GM23338 (cell line): ENCODE results near the gene TCERG1. TPM values are rescaled to one million over a fixed set of nuclear protein-coding genes. Genes with fewer than 3 reads are reported as not detected.

Source experiments
- ATAC-seq: fragments of 200-7000 bp; cut with Tn5 transposase; 3 replicates; pipeline ENCODE4 v1.9.1; 2020
- DNase-seq: peaks from one replicate; pipeline ENCODE4 v3.0.0-alpha.2; 2015; ENCODE audit warnings: low spot score
- H2AFZ ChIP-seq: fragments of 200-600 bp; sonication (generic); 2 replicates; pipeline ENCODE4 v1.8.0; 2016; ENCODE audit warnings: antibody characterized with exemption, mild to moderate bottlenecking, moderate library complexity
- H3F3A ChIP-seq: fragments of 200-600 bp; sonication (generic); replicated peaks from 2 replicates; pipeline ENCODE4 v1.8.0; 2017; ENCODE audit warnings: antibody characterized with exemption, mixed run types, low read depth
- H3K27ac ChIP-seq: fragments of 200-600 bp; sonication (generic); 2 replicates; pipeline ENCODE4 v1.6.1; 2016; ENCODE audit warnings: low read depth
- H3K27me3 ChIP-seq: fragments of 200-600 bp; sonication (generic); 2 replicates; pipeline ENCODE4 v1.8.0; 2016; ENCODE audit warnings: mild to moderate bottlenecking, mixed run types, moderate library complexity; ENCODE audit not compliant: insufficient read depth
- H3K36me3 ChIP-seq: fragments of 200-600 bp; sonication (generic); 2 replicates; pipeline ENCODE4 v1.8.0; 2016; ENCODE audit warnings: mild to moderate bottlenecking; ENCODE audit not compliant: insufficient read depth
- H3K4me1 ChIP-seq: fragments of 200-600 bp; sonication (generic); 2 replicates; pipeline ENCODE4 v1.8.0; 2016; ENCODE audit warnings: mild to moderate bottlenecking, moderate library complexity; ENCODE audit not compliant: insufficient read depth
- H3K4me2 ChIP-seq: fragments of 200-600 bp; sonication (generic); 2 replicates; pipeline ENCODE4 v1.7.1; 2017; ENCODE audit warnings: mixed run types
- H3K4me3 ChIP-seq: fragments of 200-600 bp; sonication (generic); 2 replicates; pipeline ENCODE4 v1.6.1; 2016; ENCODE audit warnings: mixed run types
- H3K79me2 ChIP-seq: fragments of 200-600 bp; sonication (generic); replicated peaks from 2 replicates; pipeline ENCODE4 v1.8.0; 2017; ENCODE audit warnings: mild to moderate bottlenecking; ENCODE audit not compliant: insufficient read depth
- H3K9me2 ChIP-seq: fragments of 200-600 bp; sonication (generic); 2 replicates; pipeline ENCODE4 v1.8.0; 2017; ENCODE audit not compliant: insufficient read depth
- H4K20me1 ChIP-seq: fragments of 200-600 bp; sonication (generic); replicated peaks from 2 replicates; pipeline ENCODE4 v1.8.0; 2017; ENCODE audit warnings: mild to moderate bottlenecking; ENCODE audit not compliant: insufficient read depth
- H3K27ac Mint-ChIP-seq: 2 replicates; pipeline ENCODE4 v1.8.0; 2020; ENCODE audit warnings: inconsistent platforms, mild to moderate bottlenecking, moderate library complexity, mixed read lengths
- H3K27me3 Mint-ChIP-seq: 3 replicates; pipeline ENCODE4 v1.8.0; 2022; ENCODE audit warnings: low read depth, mild to moderate bottlenecking, moderate library complexity, mixed read lengths, inconsistent platforms; ENCODE audit not compliant: insufficient read depth, poor library complexity
- H3K36me3 Mint-ChIP-seq: 3 replicates; pipeline ENCODE4 v1.8.0; 2021; ENCODE audit warnings: low read depth, mild to moderate bottlenecking, inconsistent platforms, moderate library complexity, mixed read lengths
- H3K4me1 Mint-ChIP-seq: 3 replicates; pipeline ENCODE4 v1.8.0; 2020; ENCODE audit warnings: mild to moderate bottlenecking, inconsistent platforms, mixed read lengths
- H3K4me3 Mint-ChIP-seq: 3 replicates; pipeline ENCODE4 v1.8.0; 2021; ENCODE audit warnings: moderate library complexity, mild to moderate bottlenecking, inconsistent platforms, mixed read lengths
- H3K9me3 Mint-ChIP-seq: 3 replicates; pipeline ENCODE4 v1.8.0; 2020; ENCODE audit warnings: moderate library complexity, mild to moderate bottlenecking, inconsistent platforms, mixed read lengths
- CREB1 ChIP-seq: fragments of 250-450 bp; sonication (Bioruptor Pico); IDR thresholded peaks from 2 replicates; pipeline ENCODE4 v1.5.0; 2020; ENCODE audit warnings: low read depth, mild to moderate bottlenecking, moderate library complexity
- CTCF ChIP-seq, 2 experiments: fragments of 200-600 bp in 1 of 2; sonication (generic) in 1 of 2; conservative IDR thresholded peaks; 2 replicates each; pipeline versions ENCODE4 v1.5.1 to v1.6.1; 2016 to 2017; ENCODE audit warnings: antibody characterized with exemption in 2 of 2, low read depth in 2 of 2, mild to moderate bottlenecking in 2 of 2, moderate library complexity in 1 of 2
- ETS1 ChIP-seq: IDR thresholded peaks from 2 replicates; pipeline ENCODE4 v1.6.1; 2016; ENCODE audit warnings: antibody characterized with exemption
- EZH2 ChIP-seq: fragments of 200-600 bp; sonication (generic); IDR thresholded peaks from one replicate; pipeline ENCODE4 v1.8.0; 2017; ENCODE audit warnings: antibody characterized with exemption, mild to moderate bottlenecking, low read depth; ENCODE audit not compliant: unreplicated experiment
- EZH2phosphoT487 ChIP-seq: fragments of 200-600 bp; sonication (generic); IDR thresholded peaks from one replicate; pipeline ENCODE4 v1.8.1; 2018; ENCODE audit warnings: antibody characterized with exemption; ENCODE audit not compliant: unreplicated experiment
- NANOG ChIP-seq: IDR thresholded peaks from 2 replicates; pipeline ENCODE4 v1.6.1; 2016; ENCODE audit warnings: antibody characterized with exemption, borderline replicate concordance
- POLR2AphosphoS5 ChIP-seq: IDR thresholded peaks from 2 replicates; pipeline ENCODE4 v1.6.1; 2016; ENCODE audit warnings: antibody characterized with exemption, low read depth
- REST ChIP-seq: IDR thresholded peaks from one replicate; pipeline ENCODE4 v1.6.1; 2018; ENCODE audit warnings: antibody characterized with exemption; ENCODE audit not compliant: unreplicated experiment
- STAT1 ChIP-seq: IDR thresholded peaks from one replicate; pipeline ENCODE4 v1.6.1; 2016; ENCODE audit warnings: antibody characterized with exemption; ENCODE audit not compliant: unreplicated experiment
- ZNF114 ChIP-seq: fragments of 250-450 bp; sonication (Bioruptor Pico); IDR thresholded peaks from 2 replicates; pipeline ENCODE4 v1.5.0; 2020; ENCODE audit warnings: mild to moderate bottlenecking, moderate library complexity
- ZNF331 ChIP-seq: fragments of 250-450 bp; sonication (Bioruptor Pico); IDR thresholded peaks from 2 replicates; pipeline ENCODE4 v1.5.0; 2020; ENCODE audit warnings: low read depth, mild to moderate bottlenecking, moderate library complexity
- polyA plus RNA-seq: library from polyadenylated mRNA; unstranded; fragments of >200 nt; fragmentation: Nextera tagmentation; extraction: Ambion mirVana; gene quantifications from 2 replicates; pipeline ENCODE4 v1.2.1, GENCODE V29; 2016
- total RNA-seq: library from RNA; depleted of rRNA; stranded (reverse); fragments of >200 nt; shearing (Covaris generic); gene quantifications from 2 replicates; pipeline ENCODE4 v1.2.3, GENCODE V29; 2014

The TCERG1 gene
- total and polyA plus RNA-seq, 2 experiments from 2014 or later: 127 to 178 TPM

GRCh38 chr5:146540414-146540813 is 93.3 kb downstream of the TCERG1 start (continued):
- no peak for TF ChIP-seq REST

- H3F3A ChIP-seq: no peaks in the 10 kb centered on the region
- peaks cover 3% of the 10 kb centered on the region; the same call in 1 of the 3 replicates for H3K4me1 Mint-ChIP-seq
- H3K27me3 ChIP-seq: no peaks in the 10 kb centered on the region
- H3K27me3 Mint-ChIP-seq: no peaks in the 10 kb centered on the region
- ATAC-seq (peak; percentile 99), DNase-seq (peak; percentile 87)
- H3K36me3 Mint-ChIP-seq: no peaks in the 10 kb centered on the region
- H3K9me3 Mint-ChIP-seq: no peaks in the 10 kb centered on the region
- H2AFZ ChIP-seq: peak overlapping the region; percentile 21; the same call in 1 of the 2 replicates
- H3K27ac ChIP-seq: no peak overlapping the region
- H3K4me3 ChIP-seq: no peak overlapping the region
- no peak overlapping the region for H3K4me2 ChIP-seq
- peak; percentile 93 to 96 for TF ChIP-seq CTCF (conservative IDR thresholded peaks at IDR 0.05; ENCODE audit: low read depth in 2 of 2)
- TF ChIP-seq ETS1: no peak
- TF ChIP-seq EZH2: no peak
- H3K79me2 ChIP-seq: no peaks in the 10 kb centered on the region
- H3K36me3 ChIP-seq: no peaks in the 10 kb centered on the region
- no peak overlapping the region for H3K27ac Mint-ChIP-seq
- no peaks in the 10 kb centered on the region for H3K4me1 ChIP-seq
- no peak overlapping the region for H3K4me3 Mint-ChIP-seq
- no peaks in the 10 kb centered on the region for H3K9me2 ChIP-seq
- H4K20me1 ChIP-seq: no peaks in the 10 kb centered on the region
These were observed 95.1 kb downstream of the TCERG1 start for GRCh38 chr5:146541958-146542849.

- Histone ChIP-seq H3K27ac (no peak overlapping the region), H3K4me2 (no peak overlapping the region), H3K36me3 (no peaks in the 10 kb centered on the region), H3K79me2 (no peaks in the 10 kb centered on the region), H3F3A (no peaks in the 10 kb centered on the region), H3K4me3 (no peak overlapping the region), H3K4me1 (no peaks in the 10 kb centered on the region), H4K20me1 (no peaks in the 10 kb centered on the region), H2AFZ (peak overlapping the region; percentile 45), H3K9me2 (no peaks in the 10 kb centered on the region), H3K27me3 (no peaks in the 10 kb centered on the region)
- ATAC-seq (no peak), DNase-seq (no peak)
- Mint-ChIP-seq H3K4me3 (no peak overlapping the region), H3K27me3 (no peaks in the 10 kb centered on the region), H3K4me1 (peaks cover 3% of the 10 kb centered on the region; the same call in 1 of the 3 replicates), H3K27ac (no peak overlapping the region), H3K9me3 (no peaks in the 10 kb centered on the region), H3K36me3 (no peaks in the 10 kb centered on the region)
- no peak for TF ChIP-seq EZH2
- TF ChIP-seq ZNF331 (CRISPR knock-in tag): no peak
- no peak for TF ChIP-seq ZNF114 (CRISPR knock-in tag)
- no peak for TF ChIP-seq CREB1 (CRISPR knock-in tag)
- no peak for TF ChIP-seq ETS1
- no peak for TF ChIP-seq POLR2AphosphoS5
- TF ChIP-seq STAT1: no peak
- TF ChIP-seq NANOG: no peak
- TF ChIP-seq CTCF (conservative IDR thresholded peaks at IDR 0.05; ENCODE audit: low read depth in 2 of 2): no peak
- TF ChIP-seq EZH2phosphoT487: no peak
These were observed 97.1 kb downstream of the TCERG1 start for GRCh38 chr5:146544232-146544631.
